Kidney (tissue), 14 donors: ENCODE measurements around the gene PRKAA1. TPM values are rescaled to one million over a fixed set of nuclear protein-coding genes. Genes with fewer than 3 reads are reported as not detected.

Experiments used
- DNase-seq, 5 donors: peaks; one replicate each; pipeline ENCODE4 v3.0.0-alpha.2; 2013 to 2020
- FAIRE-seq: peaks from 2 replicates; lab custom pipeline; 2012; peaks lifted over from hg19 to GRCh38; lab: Jason Lieb, UNC
- H3K27ac ChIP-seq, 2 donors: one replicate each; pipeline ENCODE4 v1.7.0; 2013; ENCODE audit warnings: low read depth in 2 of 2, low read length in 2 of 2, inconsistent platforms in 1 of 2
- H3K27me3 ChIP-seq: one replicate; pipeline ENCODE4 v1.7.1; 2013; ENCODE audit warnings: low read length, inconsistent platforms; ENCODE audit not compliant: control insufficient read depth, insufficient read depth
- H3K36me3 ChIP-seq, 3 donors: one replicate each; pipeline versions ENCODE4 v1.7.0 to v1.7.1; 2013; ENCODE audit warnings: low read length in 3 of 3, control low read depth in 1 of 3, inconsistent platforms in 1 of 3; ENCODE audit not compliant: insufficient read depth in 3 of 3, control insufficient read depth in 2 of 3
- H3K4me1 ChIP-seq, 3 donors: one replicate each; pipeline versions ENCODE4 v1.7.0 to v1.7.1; 2013; ENCODE audit warnings: low read length in 3 of 3, inconsistent platforms in 1 of 3, low read depth in 1 of 3; ENCODE audit not compliant: control insufficient read depth in 2 of 3, insufficient read depth in 2 of 3
- H3K4me3 ChIP-seq, 3 donors: one replicate each; pipeline versions ENCODE4 v1.7.0 to v1.8.1; 2013; ENCODE audit warnings: low read length in 3 of 3, control low read depth in 1 of 3, inconsistent platforms in 1 of 3
- H3K9ac ChIP-seq, 3 donors: one replicate each; pipeline versions ENCODE4 v1.7.0 to v1.7.1; 2013; ENCODE audit warnings: low read length in 3 of 3, control low read depth in 1 of 3, inconsistent platforms in 1 of 3
- H3K9me3 ChIP-seq, 3 donors: one replicate each; pipeline versions ENCODE4 v1.7.0 to v1.7.1; 2013; ENCODE audit warnings: low read length in 3 of 3, control low read depth in 1 of 3, inconsistent platforms in 1 of 3; ENCODE audit not compliant: control insufficient read depth in 2 of 3, insufficient read depth in 1 of 3
- CTCF ChIP-seq: IDR thresholded peaks from 3 replicates; pipeline ENCODE4 v1.5.1; 2012; ENCODE audit warnings: mild to moderate bottlenecking, moderate library complexity, borderline replicate concordance; ENCODE audit not compliant: insufficient read depth; ENCODE audit errors: extremely low read depth
- intact Hi-C: fragments of 100-400 bp; cut with DNase I; formaldehyde crosslinking; loops from one replicate; pipeline ENCODE4 v1.11.1; 2022
- polyA plus RNA-seq: library from polyadenylated mRNA; stranded (reverse); fragments of 350-450 nt; fragmentation: Illumina TruSeq; extraction: RNeasy Lipid Tissue Mini Kit (QIAGEN cat#74804); gene quantifications from one replicate; pipeline ENCODE4 v1.2.3, GENCODE V29; 2014; ENCODE audit warnings: low read depth, low replicate concordance; ENCODE audit not compliant: insufficient read depth
- total RNA-seq: library from RNA; stranded (reverse); fragmentation: NEBNext Ultra II Directional; extraction: Animal tissue kit (Norgen Biotek cat#: 25700); gene quantifications from one replicate; pipeline ENCODE4 v1.2.1, GENCODE V29; 2021
- donor health status: control.
- donor health status: control.
- donor health status: control.
- donor health status: control.
- donor health status: control.
- donor health status: DM: yes; HTN: yes; CAD: no.
- donor health status: Normal renal cell carcinoma (clear cell type).

The PRKAA1 gene
- total and polyA plus RNA-seq, 2 donors from 2014 or later: 17.4 to 104 TPM

DNA sequence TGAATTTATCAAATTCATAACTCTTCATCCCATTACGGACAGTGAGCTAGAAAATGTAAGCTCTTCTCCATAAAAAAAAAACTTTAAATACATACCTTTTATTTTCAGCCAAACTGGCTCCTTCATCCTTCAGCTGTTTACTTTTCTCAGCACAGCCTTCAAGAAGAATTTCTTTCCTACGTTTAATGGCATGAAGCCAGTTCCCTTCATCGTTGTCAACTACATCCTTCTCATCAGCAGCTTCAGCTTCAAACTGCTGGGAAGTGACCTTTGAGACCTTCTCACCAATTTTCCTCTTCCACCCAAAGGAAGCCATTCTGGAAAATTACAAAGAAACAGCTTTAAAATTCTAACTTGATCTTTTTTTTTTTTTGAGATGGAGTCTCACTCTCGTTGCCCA lies 51.5 kb downstream of the PRKAA1 start:
- Histone ChIP-seq H3K9ac (no peak overlapping the region), H3K4me1 (no peaks in the 10 kb centered on the region), H3K9me3 (no peaks in the 10 kb centered on the region), H3K27ac (no peak overlapping the region), H3K27me3 (no peaks in the 10 kb centered on the region), H3K4me3 (no peak overlapping the region), H3K36me3 (no peaks in the 10 kb centered on the region)
- no peak for FAIRE-seq
- TF ChIP-seq CTCF: no peak
- intact Hi-C loops: no loop called here
- DNase-seq: peak in 1 of 5 donors; percentile 29

- no peaks in the 10 kb centered on the region for H3K9me3 ChIP-seq
- intact Hi-C loops: no loop called here
- H3K36me3 ChIP-seq: peaks cover 4 to 13% (median 4%) of the 10 kb centered on the region in 3 donors
- TF ChIP-seq CTCF: no peak
- H3K4me3 ChIP-seq: no peak overlapping the region
- H3K9ac ChIP-seq: no peak overlapping the region
- H3K27me3 ChIP-seq: no peaks in the 10 kb centered on the region
- H3K4me1 ChIP-seq: no peaks in the 10 kb centered on the region
- no peak overlapping the region for H3K27ac ChIP-seq
- no peak for DNase-seq
- FAIRE-seq: no peak
These were observed 54.4 kb downstream of the PRKAA1 start for GRCh38 chr5:40743771-40744170.

GRCh38 chr5:40738502-40738901 lies 59.7 kb downstream of the PRKAA1 start:
- intact Hi-C loops: no loop called here
- Histone ChIP-seq H3K4me1 (peaks cover 7 to 28% (median 12%) of the 10 kb centered on the region in 3 donors), H3K36me3 (peaks cover 4 to 13% (median 4%) of the 10 kb centered on the region in 3 donors), H3K27ac (no peak overlapping the region), H3K9me3 (no peaks in the 10 kb centered on the region), H3K4me3 (no peak overlapping the region), H3K9ac (no peak overlapping the region), H3K27me3 (no peaks in the 10 kb centered on the region)
- DNase-seq (no peak), FAIRE-seq (peak; percentile 91)
- no peak for TF ChIP-seq CTCF
